ENCODE results near the gene TJP3. TPM values are rescaled to one million over a fixed set of nuclear protein-coding genes. Genes with fewer than 3 reads are reported as not detected.

TJP3 gene
- total RNA-seq, 1 donor from 2014 or later: under 0.01 TPM

DNA sequence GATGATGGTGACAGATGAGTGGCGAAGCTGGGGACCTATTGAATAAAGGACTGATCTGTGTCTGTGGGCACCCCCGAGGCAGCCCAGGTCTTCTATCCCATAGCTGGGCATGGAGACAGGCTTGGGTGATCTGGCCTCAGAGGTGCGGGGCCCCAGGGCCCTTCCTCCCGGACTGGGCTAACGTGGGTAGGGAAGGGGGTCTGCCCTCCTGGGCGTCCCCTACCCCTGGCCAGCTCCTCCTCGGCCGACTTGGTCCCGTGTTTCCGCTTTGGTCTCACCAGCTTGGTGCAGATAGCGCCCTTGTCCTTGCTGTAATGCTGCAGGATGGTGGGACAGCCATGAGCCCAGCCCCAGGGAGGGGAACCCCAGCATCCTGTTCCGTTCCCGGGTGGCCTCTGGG is 74.7 kb downstream of the TJP3 start:
- DNase-seq (ENCODE audit: low read depth in 2 of 2): no peak

GRCh38 chr19:3783660-3784584 is 75.7 kb downstream of the TJP3 start:
- peak in 1 of 2 donors; percentile 14 for DNase-seq (ENCODE audit: low read depth in 2 of 2)

- DNase-seq (ENCODE audit: low read depth in 2 of 2): no peak
Measured at GRCh38 chr19:3784607-3785450, 76.6 kb downstream of the TJP3 start.

GRCh38 chr19:3785451-3785937 is 77.3 kb downstream of the TJP3 start:
- DNase-seq (ENCODE audit: low read depth in 2 of 2): no peak

DNA sequence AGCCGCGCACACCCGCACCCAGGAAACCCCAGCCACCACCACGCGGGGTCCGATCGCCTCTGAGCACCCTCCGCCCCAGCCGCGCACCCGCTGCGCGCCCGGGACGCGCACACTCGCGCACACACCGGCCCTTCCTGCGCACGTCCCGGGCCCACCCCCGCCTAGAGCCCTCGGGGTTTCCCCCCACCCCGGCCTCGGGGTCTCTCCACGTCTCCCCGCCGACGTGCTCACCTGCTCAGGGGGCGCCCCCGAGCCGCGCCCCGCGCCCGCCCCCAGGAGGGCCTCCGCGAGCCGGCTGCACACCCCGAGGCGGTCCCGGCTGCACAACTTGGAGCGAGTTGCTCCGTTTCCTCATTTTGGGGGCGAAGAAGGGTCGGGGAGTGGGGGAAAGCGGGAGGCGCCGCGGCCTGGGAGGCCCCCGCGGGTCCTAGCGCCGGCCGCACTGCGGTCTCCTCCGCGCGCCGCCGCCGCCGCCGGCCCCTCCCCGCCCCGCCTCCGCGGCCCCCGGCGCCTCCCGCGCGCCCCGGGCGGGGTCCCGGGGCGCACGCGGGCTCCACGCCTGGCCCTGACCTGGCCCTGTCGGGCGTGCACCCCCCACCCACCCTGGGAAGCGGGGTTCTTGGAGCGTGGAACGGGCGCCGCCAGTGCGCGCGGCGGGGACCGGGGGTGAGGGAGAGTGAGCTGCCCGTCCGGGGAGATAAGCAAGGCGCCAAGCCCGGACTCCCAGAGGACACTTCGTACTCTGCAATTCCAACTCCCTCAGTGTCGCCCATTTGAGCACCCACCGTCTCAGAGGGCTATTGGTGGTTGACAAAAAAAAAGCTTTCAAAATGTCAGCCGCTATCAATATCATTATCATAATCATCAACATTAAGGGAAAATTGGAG is 78.0 kb downstream of the TJP3 start, which contains the start of gene MATK:
Gene MATK (minus strand): TSS at position 444 of the 887 bp plus-strand sequence. CDS start 1,246 bp downstream, outside the sequence.
- no peak for DNase-seq (ENCODE audit: low read depth in 2 of 2)

DNA sequence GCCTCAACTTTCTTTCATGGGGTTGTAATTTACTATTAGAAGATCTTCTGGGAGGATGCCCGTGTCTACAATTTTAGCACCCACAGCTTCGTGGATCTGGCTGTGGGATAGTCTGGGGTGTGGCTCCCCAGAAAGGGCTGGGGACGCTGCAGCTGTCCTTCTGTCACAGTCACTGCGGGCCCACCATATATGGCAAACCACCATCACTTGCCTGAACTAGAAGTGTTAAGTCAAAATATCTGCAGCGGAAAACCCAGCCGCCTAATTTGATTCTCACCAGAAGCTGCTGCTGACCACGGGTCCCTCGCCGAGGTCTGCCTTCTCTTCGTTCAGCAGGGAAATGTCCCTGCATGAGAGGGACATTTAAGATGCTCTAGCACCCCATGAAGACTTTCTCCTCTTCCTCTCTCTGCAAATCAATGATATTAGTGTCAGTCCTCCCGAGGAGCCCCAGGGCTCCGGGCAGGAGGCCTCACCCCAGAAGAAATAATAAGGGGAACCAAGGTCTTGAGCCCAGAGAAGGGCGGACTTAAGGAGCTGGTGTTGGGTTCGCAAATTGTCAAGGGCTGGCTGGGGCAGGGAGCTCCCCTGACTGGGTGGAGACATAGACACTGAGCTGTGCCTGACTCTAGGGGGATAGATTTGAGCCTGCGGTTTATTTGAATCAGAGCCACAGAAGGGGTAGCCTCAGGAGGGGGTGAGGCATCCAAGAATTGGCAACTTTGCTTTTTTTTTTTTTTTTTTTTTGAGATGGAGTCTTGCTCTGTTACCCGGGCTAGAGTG is 81.0 kb downstream of the TJP3 start:
- DNase-seq (ENCODE audit: low read depth in 2 of 2): no peak

DNA sequence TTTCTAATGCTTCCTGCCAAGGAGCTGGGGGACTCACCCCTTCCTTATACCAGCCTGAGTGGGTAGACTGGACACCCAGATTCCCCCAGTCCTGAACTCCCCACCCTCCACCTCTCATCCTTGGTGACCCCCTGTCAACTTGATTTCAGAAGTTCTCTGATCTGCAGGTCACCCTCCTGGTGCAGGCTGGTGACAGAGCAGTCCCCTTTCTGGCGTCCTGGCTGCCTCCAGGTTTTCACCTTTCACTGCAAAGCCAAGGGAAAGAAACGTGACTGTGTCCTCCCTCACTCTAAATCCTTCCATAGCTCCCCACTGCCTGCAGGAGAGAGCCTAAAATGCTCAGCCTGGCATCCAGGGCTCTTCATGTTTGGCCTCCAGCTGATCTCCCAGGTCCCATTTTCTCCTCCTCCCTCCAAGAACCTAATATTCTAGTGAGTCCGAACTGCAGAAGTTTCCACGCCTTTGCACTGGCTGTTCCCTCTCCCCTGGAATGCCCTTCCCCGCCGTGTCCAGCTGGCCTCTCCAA is 82.1 kb downstream of the TJP3 start:
- no peak for DNase-seq (ENCODE audit: low read depth in 2 of 2)

- DNase-seq (ENCODE audit: low read depth in 2 of 2): no peak
Measured at GRCh38 chr19:3790941-3791340, 82.8 kb downstream of the TJP3 start.

- DNase-seq (ENCODE audit: low read depth in 2 of 2): no peak
Measured at GRCh38 chr19:3792114-3792513, 83.9 kb downstream of the TJP3 start.

- DNase-seq (ENCODE audit: low read depth in 2 of 2): no peak
Measured at GRCh38 chr19:3793799-3794198, 85.6 kb downstream of the TJP3 start.

GRCh38 chr19:3796358-3796757 is 88.2 kb downstream of the TJP3 start:
- no peak for DNase-seq (ENCODE audit: low read depth in 2 of 2)

GRCh38 chr19:3798137-3798536 is 90.0 kb downstream of the TJP3 start:
- no peak for DNase-seq (ENCODE audit: low read depth in 2 of 2)

Other genes with a start within 250 kb of the TJP3 start
- gene SMIM24, start 227.9 kb upstream of the TJP3 start, total RNA-seq: not detected in 2 replicates
- gene SMIM44, start 224.9 kb upstream of the TJP3 start, total RNA-seq: not detected in 2 replicates
- 8.6 and 13.9 TPM in 2 replicates for gene DOHH, start 207.7 kb upstream of the TJP3 start, total RNA-seq
- gene FZR1, start 202.1 kb upstream of the TJP3 start, total RNA-seq: 28.4 and 29.8 TPM in 2 replicates
- not detected in 2 replicates for gene TEKTIP1, start 169.2 kb upstream of the TJP3 start, total RNA-seq
- gene MFSD12, start 150.8 kb upstream of the TJP3 start, total RNA-seq: 53.8 and 78.4 TPM in 2 replicates
- 58.9 and 73.7 TPM in 2 replicates for gene HMG20B, start 135.4 kb upstream of the TJP3 start, total RNA-seq
- gene GIPC3, start 122.9 kb upstream of the TJP3 start, total RNA-seq: 0.77 and 1.4 TPM in 2 replicates
- gene TBXA2R, start 101.5 kb upstream of the TJP3 start, total RNA-seq: 1.9 and 2.1 TPM in 2 replicates
- gene CACTIN, start 81.6 kb upstream of the TJP3 start, total RNA-seq: 18.6 and 25.8 TPM in 2 replicates
- 19.4 and 42.0 TPM in 2 replicates for gene PIP5K1C, start 7.9 kb upstream of the TJP3 start, total RNA-seq
- 15.0 and 22.5 TPM in 2 replicates for gene APBA3, start 53.3 kb downstream of the TJP3 start, total RNA-seq
- 45.1 and 72.9 TPM in 2 replicates for gene MRPL54, start 54.3 kb downstream of the TJP3 start, total RNA-seq
- gene RAX2, start 63.8 kb downstream of the TJP3 start, total RNA-seq: not detected in 2 replicates
- 0.64 and 0.76 TPM in 2 replicates for gene MATK, start 78.0 kb downstream of the TJP3 start, total RNA-seq
- gene ZFR2, start 160.7 kb downstream of the TJP3 start, total RNA-seq: 0.13 TPM in 1 of 2 replicates, not detected in the other
- under 0.01 TPM in 1 of 2 replicates, not detected in the other for gene ATCAY, start 172.3 kb downstream of the TJP3 start, total RNA-seq
- not detected in 2 replicates for gene NMRK2, start 224.7 kb downstream of the TJP3 start, total RNA-seq